Karpas-422 (cell line): ENCODE measurements around the gene LMAN2. TPM values are rescaled to one million over a fixed set of nuclear protein-coding genes. Genes with fewer than 3 reads are reported as not detected.
A peak's percentile ranks its signal among the peaks of the same experiment; 100 is the strongest.

ENCODE experiments used
- DNase-seq: peaks from one replicate; pipeline ENCODE4 v3.0.0-alpha.2; 2015
- H2AFZ ChIP-seq: fragments of 200-600 bp; sonication (generic); 2 replicates; pipeline ENCODE4 v1.6.1; 2014; ENCODE audit warnings: antibody characterized with exemption, low read length, mixed read lengths
- H3K27ac ChIP-seq: fragments of 200-600 bp; sonication (generic); 2 replicates; pipeline ENCODE4 v1.5.1; 2014; ENCODE audit warnings: mild to moderate bottlenecking, low read length, moderate library complexity
- H3K27me3 ChIP-seq: fragments of 200-600 bp; sonication (generic); 2 replicates; pipeline ENCODE4 v1.6.1; 2014; ENCODE audit warnings: low read length, mixed read lengths
- H3K36me3 ChIP-seq: fragments of 200-600 bp; sonication (generic); 2 replicates; pipeline ENCODE4 v1.6.1; 2014; ENCODE audit warnings: low read length, mixed read lengths; ENCODE audit not compliant: insufficient read depth
- H3K4me1 ChIP-seq: fragments of 200-600 bp; sonication (generic); 2 replicates; pipeline ENCODE4 v1.6.1; 2014; ENCODE audit warnings: mild to moderate bottlenecking, low read length, mixed read lengths
- H3K4me2 ChIP-seq: fragments of 200-600 bp; sonication (generic); 2 replicates; pipeline ENCODE4 v1.6.1; 2014; ENCODE audit warnings: low read length, low read depth, mild to moderate bottlenecking; ENCODE audit not compliant: poor library complexity, severe bottlenecking
- H3K4me3 ChIP-seq: fragments of 200-600 bp; sonication (generic); 2 replicates; pipeline ENCODE4 v1.5.1; 2014; ENCODE audit warnings: mild to moderate bottlenecking, antibody characterized with exemption, low read length, mixed read lengths
- H3K79me2 ChIP-seq: fragments of 200-600 bp; sonication (generic); 2 replicates; pipeline ENCODE4 v1.6.1; 2014; ENCODE audit warnings: mild to moderate bottlenecking, low read length, mixed read lengths
- H3K9ac ChIP-seq: fragments of 200-600 bp; sonication (generic); 2 replicates; pipeline ENCODE4 v1.6.0; 2014; ENCODE audit warnings: low read length
- H3K9me2 ChIP-seq: fragments of 200-600 bp; sonication (generic), shearing (Covaris generic); replicated peaks from 2 replicates; pipeline ENCODE4 v1.6.0; 2014; ENCODE audit warnings: mild to moderate bottlenecking, low read length, moderate library complexity; ENCODE audit not compliant: insufficient read depth
- H3K9me3 ChIP-seq: fragments of 300-700, 200-600 bp; sonication (generic); 2 replicates; pipeline ENCODE4 v1.6.1; 2014; ENCODE audit warnings: low read length, mixed read lengths
- H4K20me1 ChIP-seq: fragments of 200-600 bp; sonication (generic); 2 replicates; pipeline ENCODE4 v1.6.1; 2014; ENCODE audit warnings: mild to moderate bottlenecking, antibody characterized with exemption, low read length, low read depth; ENCODE audit not compliant: insufficient read depth
- total RNA-seq: library from RNA; depleted of rRNA; stranded (reverse); fragments of >200 nt; shearing (Covaris generic); gene quantifications from 2 replicates; pipeline ENCODE4 v1.2.3, GENCODE V29; 2014; ENCODE audit warnings: low replicate concordance

The LMAN2 gene
- total RNA-seq, 1 experiment from 2014 or later: 116 TPM

DNA sequence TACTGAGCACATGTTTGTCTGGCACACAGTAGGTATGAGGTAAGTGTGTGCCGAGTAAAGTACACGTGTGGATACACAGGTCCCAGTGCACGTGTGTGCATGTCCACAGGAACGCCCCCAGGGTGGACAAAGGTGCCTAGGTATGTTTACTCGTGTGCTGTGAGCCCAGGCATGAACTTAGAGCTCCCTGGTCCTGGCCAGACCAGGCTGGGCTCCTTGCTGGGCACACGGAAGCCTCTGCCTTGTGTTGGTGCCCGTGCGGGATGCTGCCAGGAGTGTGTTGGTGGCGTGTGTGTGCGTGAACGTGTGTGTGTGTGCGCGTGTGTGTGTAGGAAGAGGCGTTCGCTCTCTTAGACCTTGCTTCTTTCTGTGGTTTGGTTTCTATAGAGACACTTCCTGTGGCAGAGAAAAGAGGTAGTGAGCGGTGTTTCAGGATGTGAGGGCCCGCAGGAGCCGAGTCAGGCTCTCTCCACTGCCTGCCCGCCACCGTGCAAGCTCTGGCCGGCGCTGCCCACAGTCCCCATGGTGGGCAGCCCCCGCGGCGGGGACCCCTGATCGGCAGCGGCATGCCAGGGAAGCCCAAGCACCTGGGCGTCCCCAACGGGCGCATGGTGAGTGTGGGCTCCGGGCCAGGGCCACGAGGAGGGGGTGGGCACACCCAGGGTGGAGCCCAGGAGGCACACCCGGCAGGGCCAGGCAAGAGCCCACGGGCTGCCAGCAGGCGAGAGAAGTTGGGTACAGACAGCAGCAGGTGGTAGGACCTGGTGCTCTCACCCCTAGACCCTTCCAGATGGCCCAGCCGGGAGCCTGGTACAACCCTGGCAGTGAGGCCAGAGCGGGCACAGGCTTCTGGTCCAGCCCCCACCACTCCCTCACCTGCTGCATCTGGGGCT, 6.2 kb upstream of the LMAN2 start, which contains the start of gene RGS14:
RGS14 (plus strand) TSS at position 466 of the 893 bp plus-strand sequence; CDS start at position 567, 101 bp downstream.
- Histone ChIP-seq H3K36me3 (no peaks in the 10 kb centered on the region; the same call in 1 of the 2 replicates), H3K9me3 (0 out of 2 replicates have a peak, but pooled peaks cover 3% of the 10 kb centered on the region), H3K9me2 (no peaks in the 10 kb centered on the region), H3K27me3 (no peaks in the 10 kb centered on the region), H2AFZ (peak within 1 kb of the TSS; percentile 93), H3K9ac (peak within 1 kb of the TSS; percentile 87), H3K4me3 (peak within 1 kb of the TSS; percentile 92), H3K4me1 (peaks cover 47% of the 10 kb centered on the region), H4K20me1 (no peaks in the 10 kb centered on the region), H3K79me2 (peaks cover 23% of the 10 kb centered on the region), H3K27ac (peak within 1 kb of the TSS; percentile 67), H3K4me2 (peak within 1 kb of the TSS; percentile 82)
- peak; percentile 95 for DNase-seq

DNA sequence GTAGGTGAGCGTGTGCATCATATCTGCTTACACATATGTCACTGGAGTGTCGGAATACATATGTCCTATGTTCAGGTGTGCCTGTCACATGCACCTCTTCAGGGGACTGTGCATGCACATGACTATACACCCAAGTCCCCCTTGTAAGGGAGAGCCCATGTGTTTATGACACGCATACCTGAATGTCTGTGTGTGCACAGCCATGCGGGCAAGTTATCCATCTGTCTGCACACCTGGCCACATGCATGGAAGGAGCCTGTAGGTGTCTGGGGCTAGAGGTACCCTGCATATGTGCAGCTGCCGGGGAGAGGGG, 5.6 kb upstream of the LMAN2 start:
- DNase-seq: no peak
- Histone ChIP-seq H3K9me2 (no peaks in the 10 kb centered on the region), H3K4me2 (peak overlapping the region; percentile 82), H3K4me1 (peaks cover 44% of the 10 kb centered on the region), H3K4me3 (peak overlapping the region; percentile 92), H3K9ac (peak overlapping the region; percentile 87), H3K9me3 (0 out of 2 replicates have a peak, but pooled peaks cover 3% of the 10 kb centered on the region), H3K27ac (peak overlapping the region; percentile 67), H4K20me1 (no peaks in the 10 kb centered on the region), H3K27me3 (no peaks in the 10 kb centered on the region), H3K79me2 (peaks cover 23% of the 10 kb centered on the region), H3K36me3 (no peaks in the 10 kb centered on the region; the same call in 1 of the 2 replicates), H2AFZ (peak overlapping the region; percentile 93; the same call in 1 of the 2 replicates)

DNA sequence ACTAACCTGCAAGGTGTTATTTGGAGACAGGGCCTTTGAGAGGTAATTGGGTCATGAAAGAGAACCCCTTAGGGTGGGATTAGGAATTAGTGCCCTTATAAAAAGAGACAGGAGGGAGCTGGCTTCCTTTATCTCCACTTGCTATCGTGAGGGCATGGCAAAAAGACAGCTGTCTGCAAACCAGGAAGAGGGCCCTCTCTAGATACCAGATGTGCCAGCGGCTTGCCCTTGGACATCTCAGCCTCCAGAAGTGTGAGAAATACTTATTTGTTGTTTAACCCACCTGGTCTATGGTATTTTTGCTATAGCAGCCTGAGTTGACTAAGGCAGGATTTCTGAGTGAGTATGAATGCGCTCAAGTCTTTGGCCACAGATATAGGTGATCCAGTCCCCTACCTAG, 5.3 kb upstream of the LMAN2 start:
- Histone ChIP-seq H3K79me2 (peaks cover 23% of the 10 kb centered on the region), H3K4me2 (no peak overlapping the region), H3K27me3 (no peaks in the 10 kb centered on the region), H3K9me2 (no peaks in the 10 kb centered on the region), H3K4me3 (no peak overlapping the region), H3K9me3 (0 out of 2 replicates have a peak, but pooled peaks cover 3% of the 10 kb centered on the region), H3K27ac (no peak overlapping the region), H3K4me1 (peaks cover 42% of the 10 kb centered on the region), H4K20me1 (no peaks in the 10 kb centered on the region), H2AFZ (peak overlapping the region; percentile 93; the same call in 1 of the 2 replicates), H3K9ac (no peak overlapping the region), H3K36me3 (no peaks in the 10 kb centered on the region; the same call in 1 of the 2 replicates)
- DNase-seq: no peak

DNA sequence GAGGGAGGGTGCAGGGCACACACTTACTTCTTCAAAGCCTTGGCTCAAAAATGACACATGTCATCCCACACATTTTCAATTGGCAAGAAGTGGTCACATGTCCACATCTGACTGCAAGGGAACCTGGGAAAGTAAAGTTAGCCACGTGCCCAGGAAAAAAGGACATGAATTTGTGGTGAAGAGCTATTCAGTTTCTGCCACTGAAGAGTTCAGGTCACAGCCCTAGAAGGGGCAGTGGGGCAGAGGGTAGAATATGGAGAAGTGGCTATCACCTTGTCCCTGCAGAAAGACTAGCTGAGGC, 4.3 kb upstream of the LMAN2 start:
- no peak overlapping the region for H2AFZ ChIP-seq
- H3K4me2 ChIP-seq: no peak overlapping the region
- H3K9me3 ChIP-seq: 0 out of 2 replicates have a peak, but pooled peaks cover 3% of the 10 kb centered on the region
- no peak overlapping the region for H3K4me3 ChIP-seq
- peaks cover 28% of the 10 kb centered on the region for H3K79me2 ChIP-seq
- H3K9ac ChIP-seq: no peak overlapping the region
- no peaks in the 10 kb centered on the region for H3K27me3 ChIP-seq
- no peaks in the 10 kb centered on the region; the same call in 1 of the 2 replicates for H3K36me3 ChIP-seq
- DNase-seq: no peak
- no peaks in the 10 kb centered on the region for H4K20me1 ChIP-seq
- no peak overlapping the region for H3K27ac ChIP-seq
- peaks cover 33% of the 10 kb centered on the region for H3K4me1 ChIP-seq
- no peaks in the 10 kb centered on the region for H3K9me2 ChIP-seq

DNA sequence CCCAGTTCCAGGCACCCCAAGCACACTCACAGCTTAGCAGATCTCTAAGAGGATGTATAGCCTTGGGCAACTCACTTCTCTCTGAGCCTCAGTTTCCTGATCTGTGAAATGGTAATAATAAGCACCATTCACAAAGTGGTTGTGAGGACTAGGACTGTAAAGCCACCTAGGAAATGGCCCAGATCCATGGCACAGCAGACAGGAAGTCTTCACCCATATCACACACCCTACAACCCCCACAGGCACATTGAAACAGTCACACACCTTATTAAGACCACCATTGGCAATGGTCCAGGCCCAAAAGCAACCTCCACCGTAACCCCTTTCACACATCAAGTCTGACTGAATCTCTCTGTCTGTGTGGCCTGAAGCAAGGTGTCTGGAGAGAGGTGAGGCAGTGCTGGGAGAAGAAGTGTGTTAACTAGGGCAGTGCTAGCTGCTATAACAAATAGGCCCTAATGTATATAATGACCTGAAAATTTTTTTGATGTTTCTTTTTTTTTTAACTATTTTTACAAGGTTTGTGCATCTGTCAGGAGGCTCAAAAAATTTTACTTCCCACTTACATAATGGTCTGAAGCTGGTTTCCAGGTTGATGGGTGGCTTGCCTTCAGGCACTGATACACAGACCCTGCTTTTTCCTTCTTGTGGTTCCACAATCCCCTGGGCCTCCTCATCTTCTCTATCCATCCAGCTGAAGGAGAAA, 3.8 kb upstream of the LMAN2 start:
- H3K27ac ChIP-seq: no peak overlapping the region
- H3K4me3 ChIP-seq: no peak overlapping the region
- no peaks in the 10 kb centered on the region for H4K20me1 ChIP-seq
- peaks cover 33% of the 10 kb centered on the region for H3K79me2 ChIP-seq
- peaks cover 37% of the 10 kb centered on the region for H3K4me1 ChIP-seq
- H3K9ac ChIP-seq: no peak overlapping the region
- no peak for DNase-seq
- no peaks in the 10 kb centered on the region; the same call in 1 of the 2 replicates for H3K36me3 ChIP-seq
- no peaks in the 10 kb centered on the region for H3K27me3 ChIP-seq
- no peak overlapping the region for H3K4me2 ChIP-seq
- no peaks in the 10 kb centered on the region for H3K9me2 ChIP-seq
- H2AFZ ChIP-seq: no peak overlapping the region
- H3K9me3 ChIP-seq: 0 out of 2 replicates have a peak, but pooled peaks cover 3% of the 10 kb centered on the region

DNA sequence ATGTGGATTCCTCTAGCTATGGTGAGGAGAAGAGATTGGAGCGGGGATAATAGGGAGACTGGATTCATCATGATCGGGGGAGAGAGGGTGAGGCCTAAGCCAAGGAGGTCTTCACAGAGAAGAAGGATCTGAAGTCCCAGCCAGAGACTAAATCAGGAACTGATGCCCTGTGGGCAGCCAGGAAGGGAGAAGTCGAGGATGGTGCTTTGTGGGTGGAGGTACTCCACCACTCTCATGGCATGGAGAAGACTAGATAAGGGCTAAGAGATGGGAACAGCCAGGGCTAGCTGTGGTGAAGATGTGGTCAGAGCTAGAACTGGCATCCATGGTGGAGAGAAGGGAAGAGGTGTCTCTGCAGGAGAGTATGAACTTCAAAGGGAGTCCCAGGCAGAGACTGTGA, 3.2 kb upstream of the LMAN2 start:
- Histone ChIP-seq H3K4me1 (peaks cover 41% of the 10 kb centered on the region), H4K20me1 (no peaks in the 10 kb centered on the region), H3K27ac (no peak overlapping the region), H3K4me2 (no peak overlapping the region), H3K9ac (no peak overlapping the region), H3K27me3 (no peaks in the 10 kb centered on the region), H3K36me3 (no peaks in the 10 kb centered on the region; the same call in none of the 2 replicates), H3K9me3 (0 out of 2 replicates have a peak, but pooled peaks cover 3% of the 10 kb centered on the region), H3K79me2 (peaks cover 35% of the 10 kb centered on the region), H2AFZ (no peak overlapping the region), H3K4me3 (no peak overlapping the region), H3K9me2 (no peaks in the 10 kb centered on the region)
- no peak for DNase-seq

DNA sequence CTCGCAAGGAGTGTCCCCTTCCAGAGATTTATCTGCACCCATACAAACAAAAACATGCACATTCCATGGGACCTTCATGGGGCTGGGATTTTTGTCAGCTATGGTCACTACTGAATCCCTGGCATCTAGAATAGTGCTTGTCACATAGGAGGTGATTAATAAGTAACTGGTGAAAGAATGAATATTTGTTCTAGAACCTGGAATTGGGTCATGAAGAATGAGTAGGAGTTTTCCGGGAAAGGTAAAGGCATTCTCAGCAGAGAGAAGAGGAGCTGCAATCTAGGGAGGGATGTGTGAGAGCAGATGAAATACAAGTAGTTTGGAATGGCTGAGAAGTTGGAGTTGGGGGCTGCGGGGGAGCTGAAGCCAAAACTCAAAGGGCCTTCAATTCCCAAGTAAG, 2.8 kb upstream of the LMAN2 start:
- Histone ChIP-seq H3K27ac (no peak overlapping the region), H3K79me2 (peaks cover 35% of the 10 kb centered on the region), H3K9me2 (no peaks in the 10 kb centered on the region), H3K9me3 (0 out of 2 replicates have a peak, but pooled peaks cover 3% of the 10 kb centered on the region), H3K4me2 (no peak overlapping the region), H3K4me1 (peaks cover 41% of the 10 kb centered on the region), H4K20me1 (no peaks in the 10 kb centered on the region), H3K36me3 (no peaks in the 10 kb centered on the region; the same call in none of the 2 replicates), H3K9ac (no peak overlapping the region), H3K4me3 (no peak overlapping the region), H3K27me3 (no peaks in the 10 kb centered on the region), H2AFZ (no peak overlapping the region)
- no peak for DNase-seq

DNA sequence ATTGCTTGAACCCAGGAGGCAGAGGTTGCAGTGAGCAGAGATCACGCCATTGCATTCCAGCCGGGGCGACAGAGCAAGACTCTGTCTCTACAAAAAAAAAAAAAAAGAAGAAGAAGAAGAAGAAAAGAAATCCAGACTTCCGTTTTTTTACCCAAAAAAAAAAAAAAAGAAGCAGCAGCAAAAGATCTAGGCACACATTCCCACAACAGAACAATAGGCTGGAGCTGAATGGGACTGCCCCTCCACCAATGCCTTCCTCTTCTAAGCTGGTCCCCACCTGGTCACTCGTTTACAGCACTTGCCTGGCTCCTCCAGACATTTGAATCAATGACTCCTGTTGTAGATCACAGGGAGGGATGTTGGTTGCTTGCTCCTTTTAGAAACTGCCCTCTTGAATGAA, 1.6 kb upstream of the LMAN2 start:
- no peak for DNase-seq
- no peak overlapping the region for H3K4me3 ChIP-seq
- H3K4me2 ChIP-seq: no peak overlapping the region
- H4K20me1 ChIP-seq: no peaks in the 10 kb centered on the region
- H3K27me3 ChIP-seq: no peaks in the 10 kb centered on the region
- no peaks in the 10 kb centered on the region; the same call in none of the 2 replicates for H3K36me3 ChIP-seq
- H3K27ac ChIP-seq: no peak overlapping the region
- peaks cover 35% of the 10 kb centered on the region for H3K4me1 ChIP-seq
- 0 out of 2 replicates have a peak, but pooled peaks cover 3% of the 10 kb centered on the region for H3K9me3 ChIP-seq
- H3K9ac ChIP-seq: no peak overlapping the region
- H3K9me2 ChIP-seq: no peaks in the 10 kb centered on the region
- H3K79me2 ChIP-seq: peaks cover 35% of the 10 kb centered on the region
- H2AFZ ChIP-seq: no peak overlapping the region
